ENCODE data around the gene NOL12.

DNA sequence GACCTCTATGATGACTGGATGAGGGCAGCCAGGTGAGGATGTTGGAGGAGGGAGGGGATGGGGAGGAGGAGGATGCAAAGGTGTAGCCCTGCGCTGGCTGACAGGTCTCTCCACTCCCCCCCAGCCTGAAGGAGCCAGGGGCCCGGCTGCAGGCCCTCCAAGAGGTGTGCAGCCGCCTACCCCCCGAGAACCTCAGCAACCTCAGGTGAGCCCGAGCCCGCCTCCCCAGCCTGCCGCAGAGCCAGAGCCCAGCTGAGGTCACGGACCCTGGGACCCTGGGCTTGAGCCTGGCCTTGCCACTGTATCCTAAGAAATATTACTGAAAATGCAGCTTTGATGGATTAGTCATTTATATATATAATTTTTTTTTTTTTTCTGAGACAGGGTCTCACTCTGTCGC is 38.8 kb upstream of the NOL12 start:
- TF ChIP-seq CTCF (IDR thresholded peaks at IDR 0.05), result no peak
- no peak for TF ChIP-seq ZFX (IDR thresholded peaks at IDR 0.05; ENCODE audit: borderline replicate concordance)

Data from 22Rv1 (cell line).